ENCODE results near the gene G6PC3. TPM values are rescaled to one million over a fixed set of nuclear protein-coding genes. Genes with fewer than 3 reads are reported as not detected.
"Not testable (repeated sequence)": the region's sequence is repeated elsewhere in the genome, so short reads cannot be mapped to it uniquely, and the experiment has no call there.

G6PC3 gene
- total and polyA plus RNA-seq, 2 experiments from 2014 or later = 36.1 to 132 TPM

GRCh38 chr17:44095647-44096496 lies 25.3 kb downstream of the G6PC3 start:
- Histone ChIP-seq H2AFZ (no peak overlapping the region), H3K27ac (peak overlapping the region; percentile 99), H3K9me3 (ENCODE audit: low read depth) (no peaks in the 10 kb centered on the region), H3K79me2 (peaks cover 3% of the 10 kb centered on the region), H3K36me3 (replicated peaks; ENCODE audit: insufficient read depth, low read depth) (no peaks in the 10 kb centered on the region), H3K4me1 (ENCODE audit: insufficient read depth) (peaks cover 21% of the 10 kb centered on the region), H3K9me2 (replicated peaks; ENCODE audit: insufficient read depth) (no peaks in the 10 kb centered on the region), H3K27me3 (no peaks in the 10 kb centered on the region), H3K4me3 (no peak overlapping the region), H4K20me1 (ENCODE audit: insufficient read depth, poor library complexity, severe bottlenecking) (no peaks in the 10 kb centered on the region), H3K4me2 (peak overlapping the region; percentile 71)
- TF ChIP-seq CTCF (IDR thresholded peaks at IDR 0.05; ENCODE audit: poor library complexity) (no peak), EZH2 (IDR thresholded peaks at IDR 0.05; ENCODE audit: borderline replicate concordance) (no peak), EZH2phosphoT487 (IDR thresholded peaks at IDR 0.05; ENCODE audit: low read depth, severe bottlenecking, unreplicated experiment) (no peak)
- WGBS (ENCODE audit: low lambda C conversion rate, missing lambda C conversion rate) = 21% methylated on average over 12 of the region's 12 CpGs
- DNase-seq (ENCODE audit: low spot score) = peak; percentile 92

- Histone ChIP-seq H3K9me3 (ENCODE audit: low read depth) (no peaks in the 10 kb centered on the region), H3K36me3 (replicated peaks; ENCODE audit: insufficient read depth, low read depth) (no peaks in the 10 kb centered on the region), H3K4me2 (peak overlapping the region; percentile 71), H3K27me3 (no peaks in the 10 kb centered on the region), H4K20me1 (ENCODE audit: insufficient read depth, poor library complexity, severe bottlenecking) (no peaks in the 10 kb centered on the region), H3K4me3 (no peak overlapping the region), H3K79me2 (peaks cover 3% of the 10 kb centered on the region), H3K9me2 (replicated peaks; ENCODE audit: insufficient read depth) (no peaks in the 10 kb centered on the region), H2AFZ (no peak overlapping the region), H3K4me1 (ENCODE audit: insufficient read depth) (peaks cover 21% of the 10 kb centered on the region), H3K27ac (peak overlapping the region; percentile 99)
- no peak for TF ChIP-seq EZH2phosphoT487 (IDR thresholded peaks at IDR 0.05; ENCODE audit: low read depth, severe bottlenecking, unreplicated experiment)
- no peak for TF ChIP-seq CTCF (IDR thresholded peaks at IDR 0.05; ENCODE audit: poor library complexity)
- no peak for TF ChIP-seq EZH2 (IDR thresholded peaks at IDR 0.05; ENCODE audit: borderline replicate concordance)
- WGBS (ENCODE audit: low lambda C conversion rate, missing lambda C conversion rate) = 84% methylated on average over 13 of the region's 13 CpGs
- no peak for DNase-seq (ENCODE audit: low spot score)
Measured at GRCh38 chr17:44097110-44097958, 26.8 kb downstream of the G6PC3 start.

GRCh38 chr17:44101858-44102257 lies 31.3 kb downstream of the G6PC3 start:
- H3K79me2 ChIP-seq = peaks cover 21% of the 10 kb centered on the region
- DNase-seq (ENCODE audit: low spot score); H3K36me3 ChIP-seq (replicated peaks; ENCODE audit: insufficient read depth, low read depth); H3K4me3 ChIP-seq; H4K20me1 ChIP-seq (ENCODE audit: insufficient read depth, poor library complexity, severe bottlenecking); H3K27ac ChIP-seq; H3K27me3 ChIP-seq; H2AFZ ChIP-seq; H3K4me1 ChIP-seq (ENCODE audit: insufficient read depth); H3K9me2 ChIP-seq (replicated peaks; ENCODE audit: insufficient read depth); H3K9me3 ChIP-seq (ENCODE audit: low read depth); H3K4me2 ChIP-seq: not testable (repeated sequence)
- 79% methylated on average over 6 of the region's 6 CpGs for WGBS (ENCODE audit: low lambda C conversion rate, missing lambda C conversion rate)

Measured in hepatocyte (in vitro differentiated cells).